Adipose tissue (tissue), 3 donors: ENCODE measurements around the gene CD300H. TPM values are rescaled to one million over a fixed set of nuclear protein-coding genes. Genes with fewer than 3 reads are reported as not detected.
"Not testable (repeated sequence)": the region's sequence is repeated elsewhere in the genome, so short reads cannot be mapped to it uniquely, and the experiment has no call there.

Source experiments
- H3K27ac ChIP-seq: one replicate; pipeline ENCODE4 v1.5.1; 2013; ENCODE audit warnings: low read depth, low read length
- WGBS, 3 donors: extraction: QIAGEN DNeasy Blood & Tissue Kit; methylation state at CpG; one replicate each; pipeline ENCODE4 v1.1.7; 2013; 5-methylcytosine and 5-hydroxymethylcytosine counted together
- polyA plus RNA-seq, 3 donors: library from polyadenylated mRNA; stranded (reverse); fragments of 200-250 nt; gene quantifications; one replicate each; pipeline ENCODE4 v1.2.3, GENCODE V29; 2013
- donor health status: healthy with polysubstance abuse.
- donor health status: Bipolar disorder and iron deficiency.
- donor health status: healthy.

CD300H gene
- polyA plus RNA-seq, 3 donors: 0.52 to 1.2 TPM; not detected in 1

GRCh38 chr17:74520790-74521480, 46.4 kb downstream of the CD300H start:
- H3K27ac ChIP-seq: no peak overlapping the region
- 71 to 87% (median 72%) methylated on average over 21 of the region's 21 CpGs for WGBS, 3 donors

- H3K27ac ChIP-seq: no peak overlapping the region
- 52 to 66% (median 54%) methylated on average over 3 of the region's 3 CpGs for WGBS, 3 donors
Observed at GRCh38 chr17:74520016-74520434, 47.3 kb downstream of the CD300H start.

- WGBS, 3 donors: 71 to 83% (median 82%) methylated on average over 6 of the region's 6 CpGs
- H3K27ac ChIP-seq: not testable (repeated sequence)
Observed at GRCh38 chr17:74518413-74518981, 48.8 kb downstream of the CD300H start.

- WGBS, 3 donors: 82 to 91% (median 88%) methylated on average over 3 of the region's 3 CpGs
Observed at GRCh38 chr17:74516561-74517328, 50.6 kb downstream of the CD300H start.

GRCh38 chr17:74515941-74516340, 51.4 kb downstream of the CD300H start:
- H3K27ac ChIP-seq: no peak overlapping the region
- WGBS, 3 donors: 66 to 78% (median 69%) methylated on average over 4 of the region's 4 CpGs

More at GRCh38 chr17:74516561-74517328, 50.6 kb downstream of the CD300H start:
- H3K27ac ChIP-seq: no peak overlapping the region

GRCh38 chr17:74514632-74515334, 52.5 kb downstream of the CD300H start:
- 91 to 97% (median 95%) methylated on average over 10 of the region's 10 CpGs for WGBS, 3 donors

GRCh38 chr17:74513987-74514631, 53.2 kb downstream of the CD300H start:
- H3K27ac ChIP-seq: no peak overlapping the region
- 22 to 98% (median 88%) methylated on average over 3 of the region's 3 CpGs for WGBS, 3 donors

More at GRCh38 chr17:74514632-74515334, 52.5 kb downstream of the CD300H start:
- H3K27ac ChIP-seq: no peak overlapping the region

GRCh38 chr17:74512624-74513091, 54.7 kb downstream of the CD300H start:
- no peak overlapping the region for H3K27ac ChIP-seq
- 45 to 74% (median 68%) methylated on average over 7 of the region's 7 CpGs for WGBS, 3 donors

GRCh38 chr17:74512036-74512435, 55.3 kb downstream of the CD300H start:
- WGBS, 3 donors: 80 to 84% (median 80%) methylated on average over 2 of the region's 2 CpGs
- no peak overlapping the region for H3K27ac ChIP-seq

Other genes with a start within 250 kb of the CD300H start
- 1 to 10 TPM in 1 of 3 donors, under 1 TPM in 2; 0.38 to 1.7 (median 0.90) TPM for gene KIF19, start 241.3 kb downstream of the CD300H start, polyA plus RNA-seq
- gene BTBD17, start 205.6 kb downstream of the CD300H start, polyA plus RNA-seq: under 1 TPM in 2 of 3 donors, not detected in 1; 0.06 to 0.33 TPM
- under 1 TPM; 0.09 to 0.45 (median 0.31) TPM for gene GPR142, start 200.0 kb downstream of the CD300H start, polyA plus RNA-seq
- 10 to 100 TPM in 2 of 3 donors, 1 to 10 TPM in 1; 7.8 to 79.0 (median 35.5) TPM for gene GPRC5C, start 135.4 kb downstream of the CD300H start, polyA plus RNA-seq
- 1 to 10 TPM; 1.2 to 7.2 (median 3.0) TPM for gene CD300A, start 100.9 kb downstream of the CD300H start, polyA plus RNA-seq
- under 1 TPM; 0.08 to 0.70 (median 0.56) TPM for gene CD300LB, start 36.0 kb downstream of the CD300H start, polyA plus RNA-seq
- gene CD300C, start 21.4 kb downstream of the CD300H start, polyA plus RNA-seq: 1 to 10 TPM in 1 of 3 donors, under 1 TPM in 2; 0.37 to 4.2 (median 0.45) TPM
- gene CD300LD, start 24.8 kb upstream of the CD300H start, polyA plus RNA-seq: not detected
- gene CD300E, start 56.2 kb upstream of the CD300H start, polyA plus RNA-seq: 10 to 100 TPM in 1 of 3 donors, 1 to 10 TPM in 1, under 1 TPM in 1; 0.59 to 14.1 (median 1.3) TPM
- gene CD300LF, start 145.4 kb upstream of the CD300H start, polyA plus RNA-seq: 1 to 10 TPM in 2 of 3 donors, under 1 TPM in 1; 0.36 to 2.3 (median 1.3) TPM
- 1 to 10 TPM; 1.4 to 2.2 (median 1.7) TPM for gene RAB37, start 169.7 kb upstream of the CD300H start, polyA plus RNA-seq
- gene NHERF1, start 181.1 kb upstream of the CD300H start, polyA plus RNA-seq: 10 to 100 TPM; 18.7 to 45.0 (median 23.6) TPM
- 10 to 100 TPM; 23.3 to 32.7 (median 24.7) TPM for gene NAT9, start 208.8 kb upstream of the CD300H start, polyA plus RNA-seq